Upper lobe of left lung (tissue), 4 donors: Measurements from ENCODE around the gene SLC25A47.

Experiments used
- EP300 ChIP-seq, 4 donors: sonication (generic); formaldehyde crosslinking; IDR thresholded peaks; one replicate each; pipeline ENCODE4 v1.5.1; 2017; ENCODE audit warnings: antibody characterized with exemption in 4 of 4, control low read depth in 2 of 4
- POLR2AphosphoS5 ChIP-seq, 2 donors: sonication (generic); formaldehyde crosslinking; IDR thresholded peaks; one replicate each; pipeline ENCODE4 v1.5.1; 2017; ENCODE audit warnings: antibody characterized with exemption in 2 of 2
- TF ChIP-seq, protein P1 (sequence below), 6 experiments: fragments of 450-650 bp in 4 of 6; fragments of 200-600 bp in 2 of 6; sonication (generic) in 2 of 6; IDR thresholded peaks; one replicate each; pipeline ENCODE4 v1.5.1; 2016 to 2019; ENCODE audit warnings: antibody characterized with exemption in 6 of 6

DNA sequence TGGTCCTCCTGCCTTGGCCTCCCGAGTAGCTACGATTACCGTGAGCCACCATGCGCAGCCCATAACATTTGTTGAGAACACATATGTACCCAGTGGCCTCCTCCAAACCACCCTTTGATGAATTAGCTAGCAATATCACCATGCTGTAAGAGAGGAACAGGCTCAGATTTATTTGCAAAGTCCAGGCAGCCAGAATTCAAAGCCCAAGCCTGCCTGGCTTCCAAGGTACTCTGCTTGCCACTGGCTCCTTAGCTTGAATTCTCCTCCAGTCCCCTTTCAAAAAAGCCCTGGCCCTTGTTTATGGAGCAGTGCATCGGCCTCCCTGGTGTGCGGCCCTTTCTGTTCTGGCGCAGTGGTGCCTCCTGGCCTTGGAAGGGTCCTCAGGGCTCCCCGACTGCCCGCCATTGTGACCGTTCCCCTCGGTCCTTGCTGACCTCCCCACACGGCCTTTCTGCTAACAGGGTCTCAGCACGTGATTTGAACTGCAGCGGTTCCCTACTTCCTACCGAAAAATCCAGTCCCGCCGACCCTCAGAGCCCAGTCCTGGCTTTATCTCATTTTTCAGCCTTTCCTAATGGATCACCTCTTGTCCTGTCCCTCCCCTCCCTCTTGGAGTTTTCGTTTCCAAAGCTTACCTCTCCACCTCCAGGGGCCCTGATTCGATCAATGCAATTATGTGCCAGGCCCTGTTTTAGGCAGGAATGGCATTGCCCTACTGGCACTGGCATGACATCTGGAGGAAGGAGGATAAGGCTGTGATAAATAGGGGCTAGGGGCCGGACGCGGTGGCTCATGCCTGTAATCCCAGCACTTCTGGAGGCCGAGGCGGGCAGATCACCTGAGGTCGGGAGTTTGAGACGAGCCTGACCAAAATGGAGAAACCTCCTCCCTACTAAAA, 38.9 kb upstream of the SLC25A47 start:
- TF ChIP-seq, protein P1, sequence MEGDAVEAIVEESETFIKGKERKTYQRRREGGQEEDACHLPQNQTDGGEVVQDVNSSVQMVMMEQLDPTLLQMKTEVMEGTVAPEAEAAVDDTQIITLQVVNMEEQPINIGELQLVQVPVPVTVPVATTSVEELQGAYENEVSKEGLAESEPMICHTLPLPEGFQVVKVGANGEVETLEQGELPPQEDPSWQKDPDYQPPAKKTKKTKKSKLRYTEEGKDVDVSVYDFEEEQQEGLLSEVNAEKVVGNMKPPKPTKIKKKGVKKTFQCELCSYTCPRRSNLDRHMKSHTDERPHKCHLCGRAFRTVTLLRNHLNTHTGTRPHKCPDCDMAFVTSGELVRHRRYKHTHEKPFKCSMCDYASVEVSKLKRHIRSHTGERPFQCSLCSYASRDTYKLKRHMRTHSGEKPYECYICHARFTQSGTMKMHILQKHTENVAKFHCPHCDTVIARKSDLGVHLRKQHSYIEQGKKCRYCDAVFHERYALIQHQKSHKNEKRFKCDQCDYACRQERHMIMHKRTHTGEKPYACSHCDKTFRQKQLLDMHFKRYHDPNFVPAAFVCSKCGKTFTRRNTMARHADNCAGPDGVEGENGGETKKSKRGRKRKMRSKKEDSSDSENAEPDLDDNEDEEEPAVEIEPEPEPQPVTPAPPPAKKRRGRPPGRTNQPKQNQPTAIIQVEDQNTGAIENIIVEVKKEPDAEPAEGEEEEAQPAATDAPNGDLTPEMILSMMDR (IDR thresholded peaks at IDR 0.05), result no peak
- TF ChIP-seq POLR2AphosphoS5 (IDR thresholded peaks at IDR 0.05) (no peak), EP300 (IDR thresholded peaks at IDR 0.05) (no peak)
